NCI-H748 (cell line): Measurements from ENCODE around the gene RALGPS1.
A peak's percentile ranks its signal among the peaks of the same experiment; 100 is the strongest.

Experiments used
- DNase-seq: peaks from one replicate; lab custom pipeline; 2025; ENCODE audit not compliant: unreplicated experiment; lab: John Stamatoyannopoulos, UW

Gene RALGPS1

DNA sequence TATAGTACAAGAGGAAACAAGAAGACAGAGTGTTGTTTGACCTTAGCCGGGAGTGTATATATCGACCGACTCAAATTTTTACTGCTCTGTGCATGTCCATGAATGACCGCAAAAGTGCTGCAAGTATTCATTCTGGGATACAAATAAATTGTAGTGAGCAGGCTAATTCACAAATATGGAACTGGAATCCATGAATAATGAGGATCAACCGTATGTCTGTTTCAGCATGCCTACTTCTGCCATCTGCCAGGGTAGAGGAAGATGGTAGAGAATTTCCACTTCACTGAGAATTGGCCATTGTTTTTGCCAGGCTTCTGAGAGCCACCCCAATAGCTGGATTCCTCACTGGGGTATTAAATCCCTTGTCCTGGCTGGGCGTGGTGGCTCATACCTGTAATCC is 8.5 kb upstream of the RALGPS1 start:
- no peak for DNase-seq

- no peak for DNase-seq
Measured at GRCh38 chr9:126907058-126907457, 7.5 kb upstream of the RALGPS1 start.

GRCh38 chr9:126915281-126915816 is 767 bp downstream of the RALGPS1 start:
- DNase-seq, result peak; percentile 89

GRCh38 chr9:126915846-126916543 is 1.4 kb downstream of the RALGPS1 start:
- DNase-seq, result no peak

DNA sequence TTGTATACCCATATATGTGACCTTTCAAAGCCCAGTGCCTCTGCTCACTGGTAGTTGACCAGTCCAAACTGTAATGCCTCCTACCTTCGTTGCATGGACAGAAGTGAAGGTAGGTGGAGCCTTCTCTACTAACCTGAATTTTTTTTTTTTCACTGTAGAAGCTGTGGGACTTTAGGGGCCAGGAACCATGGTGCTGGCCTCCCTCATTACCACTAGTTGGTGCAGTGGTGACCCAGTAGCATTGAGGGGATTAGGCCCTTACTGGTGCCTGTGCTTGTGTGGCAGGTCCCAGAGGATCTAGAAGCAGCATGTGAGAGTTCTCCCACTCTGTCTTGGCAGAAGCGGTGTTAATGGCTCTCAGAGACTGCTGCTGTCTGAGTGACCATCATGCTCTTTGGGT is 2.3 kb downstream of the RALGPS1 start:
- DNase-seq, result no peak

GRCh38 chr9:126919193-126919592 is 4.6 kb downstream of the RALGPS1 start:
- DNase-seq, result peak; percentile 11

- DNase-seq, result no peak
Measured at GRCh38 chr9:126925876-126926275, 11.3 kb downstream of the RALGPS1 start.

DNA sequence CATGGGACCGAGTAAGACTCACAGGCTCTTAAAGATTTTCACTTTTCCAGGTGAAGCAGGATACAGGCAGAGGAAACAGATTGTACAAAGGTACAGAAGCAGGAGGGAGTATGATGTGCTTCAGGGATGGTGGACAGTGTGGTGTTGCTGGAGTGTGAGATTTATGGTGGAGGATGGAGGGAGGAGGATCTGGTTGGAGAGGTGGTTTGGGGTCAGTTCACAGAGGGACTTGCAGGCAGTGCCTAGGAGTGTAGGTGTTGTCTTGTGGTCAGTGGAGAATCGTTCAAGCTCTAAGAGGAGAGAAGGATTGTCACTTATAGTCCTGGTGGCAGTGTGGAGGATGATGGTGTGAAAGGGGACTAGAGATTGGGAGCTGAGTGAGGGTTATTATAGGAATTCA is 11.8 kb downstream of the RALGPS1 start:
- no peak for DNase-seq

- peak; percentile 18 for DNase-seq
Measured at GRCh38 chr9:126927419-126927818, 12.8 kb downstream of the RALGPS1 start.

DNA sequence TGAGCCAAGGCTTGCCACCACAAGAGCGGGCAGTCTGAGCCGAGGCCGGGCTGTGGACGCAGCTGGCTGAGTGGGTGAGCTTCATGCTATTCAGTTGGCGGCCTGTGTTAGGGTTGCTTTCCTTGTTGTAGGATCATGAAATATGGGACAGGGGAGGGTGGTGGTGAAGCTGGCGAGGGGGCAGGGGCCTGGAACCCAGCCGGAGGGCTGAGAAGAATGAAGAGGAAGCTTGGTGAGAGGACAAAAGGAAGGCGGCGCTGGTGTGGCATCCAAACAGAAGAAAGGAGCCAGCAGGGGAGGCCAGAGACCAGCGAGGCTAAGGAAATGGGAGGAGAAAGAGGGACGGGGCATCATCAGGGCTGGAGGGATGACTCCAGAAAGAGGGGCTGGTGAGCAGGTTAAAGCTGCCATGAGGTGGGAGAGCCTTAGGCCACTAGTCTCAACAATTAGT is 18.3 kb downstream of the RALGPS1 start:
- no peak for DNase-seq

GRCh38 chr9:126933334-126933980 is 18.9 kb downstream of the RALGPS1 start:
- DNase-seq, result no peak

GRCh38 chr9:126934441-126934840 is 19.9 kb downstream of the RALGPS1 start:
- no peak for DNase-seq

GRCh38 chr9:126935630-126936029 is 21.0 kb downstream of the RALGPS1 start:
- DNase-seq, result no peak

DNA sequence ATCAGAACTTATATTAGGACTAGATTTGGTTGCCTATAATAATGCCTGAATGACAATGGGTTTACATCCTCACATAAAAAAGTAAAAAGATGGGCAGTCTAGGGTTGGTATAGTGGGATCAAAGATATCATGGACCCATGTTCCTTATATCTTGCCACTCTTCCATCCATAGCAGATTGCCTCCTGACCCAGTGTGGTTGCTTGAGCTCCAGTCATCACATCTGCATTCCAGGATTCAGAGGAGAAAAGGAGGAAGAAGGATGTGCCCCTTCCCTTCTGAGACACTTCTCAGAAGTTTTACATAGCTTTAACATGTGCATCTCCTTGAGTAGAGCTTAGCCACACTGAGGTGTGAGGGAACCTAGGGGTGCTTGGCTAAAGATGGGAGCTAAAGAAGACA is 22.9 kb downstream of the RALGPS1 start:
- DNase-seq, result no peak

DNA sequence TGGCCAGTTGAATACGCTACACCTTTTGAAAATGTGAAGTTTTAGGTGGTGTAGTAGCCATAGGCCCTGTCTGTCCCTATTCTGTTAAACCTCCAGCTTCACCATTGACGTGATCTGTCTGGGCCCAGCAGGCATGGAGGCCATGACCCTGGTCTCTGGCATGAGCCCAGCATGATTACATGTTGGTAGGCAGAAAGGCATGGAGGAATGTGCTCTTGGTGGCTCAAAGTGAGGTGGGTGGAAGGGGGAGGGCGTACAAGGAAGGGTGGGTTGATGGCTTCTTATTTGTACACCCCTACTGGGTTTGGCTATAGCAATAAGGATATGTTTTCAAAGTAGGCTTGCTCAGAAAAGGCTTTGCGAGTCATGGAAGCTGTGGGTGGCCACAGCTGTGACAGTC is 23.7 kb downstream of the RALGPS1 start:
- DNase-seq, result no peak

DNA sequence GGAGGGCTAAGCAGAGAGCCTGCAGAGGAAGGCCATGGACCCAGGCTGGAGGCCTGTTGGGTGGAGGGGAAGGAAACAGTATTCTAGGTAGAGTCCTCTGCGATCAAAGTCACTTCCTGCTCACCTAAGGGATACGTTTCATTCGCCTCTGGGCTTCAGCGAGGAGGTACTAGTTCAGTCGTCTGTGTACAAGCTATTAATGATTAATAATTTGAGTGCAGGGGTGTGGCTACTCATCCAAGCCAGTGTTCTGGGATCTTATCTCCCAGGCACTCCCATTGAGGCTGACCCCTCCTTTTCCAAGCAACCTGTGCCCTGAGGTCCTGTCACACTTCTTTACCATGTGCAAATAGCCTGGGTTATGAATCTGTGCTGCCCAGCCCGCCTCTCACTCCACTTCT is 25.2 kb downstream of the RALGPS1 start:
- DNase-seq, result no peak

GRCh38 chr9:126942399-126942798 is 27.8 kb downstream of the RALGPS1 start:
- DNase-seq, result no peak

DNA sequence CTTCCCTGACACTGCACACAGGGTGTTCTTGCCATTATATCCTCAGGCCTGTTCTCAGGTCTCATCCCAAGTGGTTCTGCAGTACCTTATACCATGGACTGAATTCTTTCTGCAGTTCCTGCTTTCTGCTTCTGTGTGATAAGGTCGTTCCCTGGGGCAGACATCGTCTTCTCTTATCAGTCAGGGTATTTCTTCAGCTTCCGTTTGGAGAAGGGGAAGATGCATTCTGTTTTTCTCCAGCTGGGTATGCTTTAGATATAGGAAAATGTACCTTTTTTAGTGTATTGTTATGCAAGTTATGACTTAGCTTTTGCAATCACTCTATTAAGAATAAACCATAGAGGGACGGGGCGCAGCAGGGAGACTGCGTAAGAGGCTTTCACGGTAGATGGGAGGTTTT is 31.1 kb downstream of the RALGPS1 start:
- no peak for DNase-seq

- peak; percentile 14 for DNase-seq
Measured at GRCh38 chr9:126947529-126947928, 32.9 kb downstream of the RALGPS1 start.

GRCh38 chr9:126952205-126952977 is 37.8 kb downstream of the RALGPS1 start:
- no peak for DNase-seq

DNA sequence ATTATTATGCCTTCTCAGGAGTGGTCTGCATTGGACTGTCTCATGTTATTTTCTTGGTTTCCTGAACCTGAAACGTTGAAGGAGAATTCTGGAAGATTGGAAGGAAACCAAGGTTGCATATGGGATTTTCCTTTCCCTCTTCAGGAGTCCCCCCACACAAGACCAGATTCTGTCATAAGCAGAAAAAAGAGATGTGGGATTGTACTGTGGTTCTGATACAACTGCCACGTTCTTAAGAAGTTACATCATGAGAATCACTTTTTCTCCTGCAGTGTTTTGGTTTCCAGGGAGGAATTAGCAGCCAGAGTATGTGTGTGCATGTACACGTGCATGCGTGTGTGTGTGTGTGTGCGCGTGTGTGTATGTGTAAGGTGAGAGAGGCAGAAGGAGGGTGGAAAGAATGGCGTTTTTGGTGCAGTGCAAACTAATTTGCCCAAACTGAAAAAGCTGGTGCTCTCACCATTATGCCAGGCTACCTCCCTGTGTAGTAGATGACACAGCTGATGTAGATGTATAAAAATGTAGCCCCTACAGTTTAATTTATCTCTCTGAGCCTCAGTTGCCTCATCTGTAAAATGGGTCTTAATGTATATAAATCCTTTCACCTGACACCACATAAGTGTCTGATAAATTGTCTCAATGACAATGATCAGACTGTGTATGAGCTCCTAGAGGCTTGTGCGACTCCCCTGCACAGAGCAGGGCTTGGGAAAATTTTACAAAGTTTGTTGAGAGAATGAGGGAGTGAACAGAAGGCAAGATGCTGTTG is 38.6 kb downstream of the RALGPS1 start:
- no peak for DNase-seq
